DOHH2 (cell line): Measurements from ENCODE around the gene TOMT.

Experiments used
- H3F3A ChIP-seq: fragments of 200-600 bp; sonication (generic), shearing (Covaris generic); 2 replicates; pipeline ENCODE4 v1.6.0; 2016; ENCODE audit warnings: antibody characterized with exemption, mild to moderate bottlenecking; ENCODE audit not compliant: control insufficient read depth, insufficient read depth
- H3K27ac ChIP-seq: fragments of 200-600 bp; sonication (generic); 2 replicates; pipeline ENCODE4 v1.5.1; 2014; ENCODE audit warnings: low read depth, mild to moderate bottlenecking, low read length, moderate library complexity
- H3K27me3 ChIP-seq: fragments of 200-600 bp; sonication (generic); 2 replicates; pipeline ENCODE4 v1.6.1; 2014; ENCODE audit warnings: mild to moderate bottlenecking, low read length, mixed read lengths; ENCODE audit not compliant: control insufficient read depth
- H3K36me3 ChIP-seq: fragments of 200-600 bp; sonication (generic); 2 replicates; pipeline ENCODE4 v1.6.1; 2014; ENCODE audit warnings: mild to moderate bottlenecking, low read length, moderate library complexity, mixed read lengths; ENCODE audit not compliant: control insufficient read depth
- H3K4me1 ChIP-seq: fragments of 200-600 bp; sonication (generic); 2 replicates; pipeline ENCODE4 v1.6.1; 2014; ENCODE audit warnings: mild to moderate bottlenecking, low read length, mixed read lengths; ENCODE audit not compliant: control insufficient read depth
- H3K4me2 ChIP-seq: fragments of 200-600 bp; sonication (generic); 2 replicates; pipeline ENCODE4 v1.6.0; 2014; ENCODE audit warnings: mild to moderate bottlenecking, low read length, moderate library complexity
- H3K4me3 ChIP-seq: fragments of 200-600 bp; sonication (generic); 2 replicates; pipeline ENCODE4 v1.5.1; 2014; ENCODE audit warnings: mild to moderate bottlenecking, low read length, mixed read lengths
- H3K79me2 ChIP-seq: fragments of 200-600 bp; sonication (generic); 2 replicates; pipeline ENCODE4 v1.6.1; 2014; ENCODE audit warnings: mild to moderate bottlenecking, low read length, mixed read lengths; ENCODE audit not compliant: control insufficient read depth
- H3K9me2 ChIP-seq: fragments of 200-600 bp; sonication (generic); replicated peaks from 2 replicates; pipeline ENCODE4 v1.6.1; 2014; ENCODE audit warnings: mild to moderate bottlenecking, low read length, mixed read lengths; ENCODE audit not compliant: control insufficient read depth
- H3K9me3 ChIP-seq: fragments of 200-600 bp; sonication (generic); 2 replicates; pipeline ENCODE4 v1.6.1; 2014; ENCODE audit warnings: antibody characterized with exemption, low read length, mixed read lengths; ENCODE audit not compliant: control insufficient read depth, insufficient read depth
- H4K20me1 ChIP-seq: fragments of 200-600 bp; sonication (generic); 2 replicates; pipeline ENCODE4 v1.6.0; 2014; ENCODE audit warnings: low read depth, mild to moderate bottlenecking, antibody characterized with exemption, low read length, moderate library complexity; ENCODE audit not compliant: control insufficient read depth, insufficient read depth
- EZH2phosphoT487 ChIP-seq: fragments of 200-600 bp; sonication (generic); IDR thresholded peaks from 2 replicates; pipeline ENCODE4 v1.6.1; 2017; ENCODE audit warnings: borderline replicate concordance, mild to moderate bottlenecking, antibody characterized with exemption, low read length, moderate library complexity, mixed read lengths
- TF ChIP-seq, protein P1 (sequence below): fragments of 200-600 bp; sonication (generic); IDR thresholded peaks from one replicate; pipeline ENCODE4 v1.5.1; 2014; ENCODE audit warnings: antibody characterized with exemption, mild to moderate bottlenecking, low read depth, low read length; ENCODE audit not compliant: poor library complexity, severe bottlenecking

TOMT gene

DNA sequence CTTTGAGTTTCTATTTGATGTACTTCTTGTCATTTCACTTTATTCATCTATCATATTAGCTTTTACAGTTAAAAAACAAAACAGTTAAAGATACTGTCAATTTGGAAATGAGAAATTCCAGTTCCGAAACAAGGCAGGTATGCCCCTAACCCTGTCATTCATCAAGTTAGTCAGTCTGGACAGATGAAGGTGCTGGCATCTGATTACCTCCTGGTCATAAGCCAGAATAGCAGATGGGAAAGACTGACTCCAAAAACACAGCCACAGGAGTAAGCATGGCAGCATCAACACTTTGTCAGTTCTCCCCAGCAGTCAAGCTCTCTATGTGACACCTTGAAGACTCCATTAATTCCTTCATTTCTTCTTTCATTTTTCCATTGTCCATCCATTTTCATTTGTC lies 20.8 kb upstream of the TOMT start:
- H3K4me2 ChIP-seq, result no peak overlapping the region
- peaks cover 6% of the 10 kb centered on the region; the same call in 1 of the 2 replicates for H3F3A ChIP-seq
- peaks cover 3% of the 10 kb centered on the region for H3K79me2 ChIP-seq
- H3K36me3 ChIP-seq, result peaks cover 5% of the 10 kb centered on the region
- H3K27me3 ChIP-seq, result no peaks in the 10 kb centered on the region
- H3K9me3 ChIP-seq, result no peaks in the 10 kb centered on the region
- no peak overlapping the region for H3K27ac ChIP-seq
- no peaks in the 10 kb centered on the region for H3K9me2 ChIP-seq
- TF ChIP-seq, protein P1, sequence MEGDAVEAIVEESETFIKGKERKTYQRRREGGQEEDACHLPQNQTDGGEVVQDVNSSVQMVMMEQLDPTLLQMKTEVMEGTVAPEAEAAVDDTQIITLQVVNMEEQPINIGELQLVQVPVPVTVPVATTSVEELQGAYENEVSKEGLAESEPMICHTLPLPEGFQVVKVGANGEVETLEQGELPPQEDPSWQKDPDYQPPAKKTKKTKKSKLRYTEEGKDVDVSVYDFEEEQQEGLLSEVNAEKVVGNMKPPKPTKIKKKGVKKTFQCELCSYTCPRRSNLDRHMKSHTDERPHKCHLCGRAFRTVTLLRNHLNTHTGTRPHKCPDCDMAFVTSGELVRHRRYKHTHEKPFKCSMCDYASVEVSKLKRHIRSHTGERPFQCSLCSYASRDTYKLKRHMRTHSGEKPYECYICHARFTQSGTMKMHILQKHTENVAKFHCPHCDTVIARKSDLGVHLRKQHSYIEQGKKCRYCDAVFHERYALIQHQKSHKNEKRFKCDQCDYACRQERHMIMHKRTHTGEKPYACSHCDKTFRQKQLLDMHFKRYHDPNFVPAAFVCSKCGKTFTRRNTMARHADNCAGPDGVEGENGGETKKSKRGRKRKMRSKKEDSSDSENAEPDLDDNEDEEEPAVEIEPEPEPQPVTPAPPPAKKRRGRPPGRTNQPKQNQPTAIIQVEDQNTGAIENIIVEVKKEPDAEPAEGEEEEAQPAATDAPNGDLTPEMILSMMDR, result no peak
- no peak for TF ChIP-seq EZH2phosphoT487
- H3K4me3 ChIP-seq, result no peak overlapping the region
- peaks cover 19% of the 10 kb centered on the region for H3K4me1 ChIP-seq
- no peaks in the 10 kb centered on the region for H4K20me1 ChIP-seq

DNA sequence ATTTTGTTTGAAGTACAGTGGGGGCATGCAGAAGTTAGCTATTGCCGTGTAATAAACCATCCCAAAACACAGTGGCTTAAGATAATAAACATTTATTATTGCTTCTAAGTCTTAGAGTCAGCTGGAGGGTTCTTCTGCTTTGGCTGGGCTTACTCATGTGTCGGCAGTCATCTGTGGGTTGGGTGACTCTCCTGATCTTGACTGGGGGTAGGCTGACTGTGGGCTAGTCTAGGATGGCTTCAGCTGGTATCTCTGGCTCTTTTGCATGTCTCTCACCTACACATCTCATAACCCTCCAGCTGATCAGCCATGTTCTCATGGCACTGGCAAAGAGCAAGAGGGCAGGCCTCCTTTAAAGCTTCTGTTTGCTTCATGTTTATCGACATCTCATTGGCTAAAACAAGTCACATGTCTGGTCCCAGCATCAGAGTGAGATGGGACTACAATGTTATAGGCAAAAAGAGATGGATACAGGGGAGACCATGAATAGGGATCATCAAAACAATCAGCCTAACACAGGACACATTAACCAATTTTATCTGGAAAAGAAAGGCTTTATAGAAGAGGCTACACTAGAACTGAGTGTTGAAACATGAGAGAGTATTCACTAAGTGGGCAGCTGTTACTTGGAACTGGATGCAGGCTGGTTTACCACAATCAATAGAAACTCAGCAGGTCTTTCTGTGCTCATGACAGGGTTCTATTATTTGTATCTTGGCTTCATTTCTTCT lies 19.9 kb upstream of the TOMT start:
- no peak overlapping the region for H3K4me3 ChIP-seq
- peaks cover 6% of the 10 kb centered on the region; the same call in 1 of the 2 replicates for H3F3A ChIP-seq
- H3K9me3 ChIP-seq, result no peaks in the 10 kb centered on the region
- no peaks in the 10 kb centered on the region for H4K20me1 ChIP-seq
- TF ChIP-seq EZH2phosphoT487, result no peak
- TF ChIP-seq, protein P1, result no peak
- no peak overlapping the region for H3K4me2 ChIP-seq
- H3K79me2 ChIP-seq, result peaks cover under 1% of the 10 kb centered on the region; the same call in 1 of the 2 replicates
- no peaks in the 10 kb centered on the region for H3K27me3 ChIP-seq
- H3K27ac ChIP-seq, result no peak overlapping the region
- H3K4me1 ChIP-seq, result peaks cover 19% of the 10 kb centered on the region
- H3K36me3 ChIP-seq, result peaks cover 13% of the 10 kb centered on the region
- H3K9me2 ChIP-seq, result no peaks in the 10 kb centered on the region

DNA sequence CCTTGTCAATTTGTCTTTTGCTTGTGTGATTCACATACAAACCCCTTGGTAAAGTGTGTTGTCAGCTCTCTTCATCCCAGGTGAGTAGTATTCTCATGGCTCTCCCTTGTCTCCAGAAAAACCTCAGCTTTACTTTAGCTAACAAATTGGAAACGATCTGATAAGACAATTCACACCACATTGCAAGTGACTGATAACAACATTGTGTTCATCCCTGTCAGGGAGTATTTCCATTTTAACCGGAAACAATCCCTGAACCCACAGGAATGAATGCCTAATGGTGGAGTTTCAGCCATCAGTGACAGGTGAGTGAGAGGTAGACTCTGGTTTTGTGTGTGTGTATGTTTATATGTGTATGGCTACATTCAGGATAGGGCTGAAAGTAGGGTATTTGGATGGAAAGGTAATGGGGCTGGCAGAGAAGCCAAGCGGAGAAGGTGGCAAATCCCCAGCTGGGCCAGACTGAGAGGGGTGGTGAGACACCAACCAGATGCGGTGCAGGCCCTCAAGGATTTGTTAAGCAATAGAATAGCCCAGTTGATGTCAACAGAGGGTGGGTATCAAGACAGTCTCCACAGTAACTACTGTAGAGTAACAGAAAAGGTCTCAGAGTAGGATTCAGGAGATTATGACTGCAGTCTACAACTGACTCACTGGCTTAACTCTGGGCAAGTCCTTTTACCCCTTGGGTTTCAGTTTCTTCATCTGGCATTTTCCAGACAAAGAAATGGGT lies 17.5 kb upstream of the TOMT start:
- Histone ChIP-seq H3K9me3 (no peaks in the 10 kb centered on the region), H3K36me3 (peaks cover 17% of the 10 kb centered on the region), H3K9me2 (no peaks in the 10 kb centered on the region), H3K27me3 (no peaks in the 10 kb centered on the region), H4K20me1 (no peaks in the 10 kb centered on the region), H3K4me1 (peaks cover 14% of the 10 kb centered on the region), H3K4me3 (no peak overlapping the region), H3K79me2 (peaks cover 3% of the 10 kb centered on the region; the same call in 1 of the 2 replicates), H3K27ac (no peak overlapping the region), H3F3A (peaks cover 5% of the 10 kb centered on the region; the same call in 1 of the 2 replicates), H3K4me2 (no peak overlapping the region)
- TF ChIP-seq EZH2phosphoT487, result no peak
- TF ChIP-seq, protein P1, result no peak
